Stimulated activated CD8-positive, alpha-beta memory T cell treated with anti-CD3 and anti-CD28 coated beads, Interleukin-4, amount 100 ng/mL, for 24 hours (primary cell): ENCODE measurements around the gene FLNA.
A peak's percentile ranks its signal among the peaks of the same experiment; 100 is the strongest.
"Not testable (repeated sequence)": the region's sequence is repeated elsewhere in the genome, so short reads cannot be mapped to it uniquely, and the experiment has no call there.

Experiments
- DNase-seq: peaks from one replicate; pipeline ENCODE4 v3.0.0-alpha.2; 2020; ENCODE audit warnings: low read depth

FLNA gene

GRCh38 chrX:154399527-154400368 is 25.3 kb upstream of the FLNA start:
- DNase-seq, result no peak

- peak; percentile 64 for DNase-seq
Observed at GRCh38 chrX:154398668-154399526, 24.5 kb upstream of the FLNA start.

GRCh38 chrX:154397888-154398667 is 23.6 kb upstream of the FLNA start, which contains the start of gene RPL10:
Gene RPL10 (plus strand): TSS chrX:154398377. CDS start chrX:154398520, 143 bp downstream.
- DNase-seq, result peak; percentile 76

- DNase-seq, result peak; percentile 68
Observed at GRCh38 chrX:154396973-154397887, 22.8 kb upstream of the FLNA start.

- not testable (repeated sequence) for DNase-seq
Observed at GRCh38 chrX:154396363-154396762, 21.9 kb upstream of the FLNA start.

- not testable (repeated sequence) for DNase-seq
Observed at GRCh38 chrX:154389812-154390747, 15.6 kb upstream of the FLNA start.

GRCh38 chrX:154388649-154389048 is 14.2 kb upstream of the FLNA start:
- not testable (repeated sequence) for DNase-seq

GRCh38 chrX:154388094-154388493 is 13.7 kb upstream of the FLNA start:
- DNase-seq, result not testable (repeated sequence)

GRCh38 chrX:154384284-154384892 is 10.0 kb upstream of the FLNA start:
- no peak for DNase-seq

- no peak for DNase-seq
Observed at GRCh38 chrX:154383359-154384283, 9.2 kb upstream of the FLNA start.

- no peak for DNase-seq
Observed at GRCh38 chrX:154382483-154383069, 8.1 kb upstream of the FLNA start.

- no peak for DNase-seq
Observed at GRCh38 chrX:154381271-154381670, 6.8 kb upstream of the FLNA start.

GRCh38 chrX:154380787-154381186 is 6.4 kb upstream of the FLNA start:
- no peak for DNase-seq

GRCh38 chrX:154380153-154380552 is 5.7 kb upstream of the FLNA start:
- no peak for DNase-seq

- DNase-seq, result no peak
Observed at GRCh38 chrX:154379569-154379951, 5.1 kb upstream of the FLNA start.

- DNase-seq, result peak; percentile 92
Observed at GRCh38 chrX:154378799-154379568, 4.5 kb upstream of the FLNA start, which contains the start of gene EMD. Gene EMD (plus strand): TSS chrX:154379295. CDS start chrX:154379485, 190 bp downstream.
